ENCODE measurements around the gene SOCS2.

GRCh38 chr12:93599192-93599591, 26.7 kb downstream of the SOCS2 start:
- no peak for TF ChIP-seq CTCF (IDR thresholded peaks at IDR 0.05; ENCODE audit: low read depth, low read length)
- TF ChIP-seq EZH2phosphoT487 (IDR thresholded peaks at IDR 0.05; ENCODE audit: low read depth) = no peak
